Activated CD4-positive, alpha-beta T cell treated with anti-CD3 and anti-CD28 coated beads, Interleukin-10, Interleukin-2, amounts not matched to agents 100 ng/mL and 50 ng/mL, durations not matched to agents 16 hours and 8 hours (primary cell): Measurements from ENCODE around the gene PADI1.
A peak's percentile ranks its signal among the peaks of the same experiment; 100 is the strongest.

ENCODE experiments used
- DNase-seq: peaks from one replicate; pipeline ENCODE4 v3.0.0-alpha.2; 2020

The PADI1 gene

GRCh38 chr1:17198476-17199258 is 6.3 kb upstream of the PADI1 start:
- no peak for DNase-seq

GRCh38 chr1:17199267-17200044 is 5.5 kb upstream of the PADI1 start:
- peak; percentile 7 for DNase-seq

DNA sequence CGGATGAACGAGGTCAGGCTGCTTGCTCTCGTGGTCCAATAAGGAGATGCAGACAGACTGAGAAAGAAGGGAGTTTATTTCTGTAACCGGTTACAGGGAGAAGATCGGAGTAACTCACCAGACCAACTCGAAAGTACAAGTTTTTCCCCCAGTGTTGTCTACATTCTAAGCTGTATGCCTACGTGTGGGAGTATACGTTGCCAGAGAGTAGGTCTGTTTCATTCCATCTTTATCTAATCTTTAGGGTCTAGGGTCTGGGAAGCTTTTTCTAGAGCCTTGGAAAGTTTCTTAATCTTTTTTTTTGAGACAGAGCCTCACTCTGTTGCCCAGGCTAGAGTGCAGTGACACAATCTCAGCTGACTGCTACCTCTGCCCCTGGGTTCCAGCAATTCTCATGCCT is 4.7 kb upstream of the PADI1 start:
- no peak for DNase-seq

DNA sequence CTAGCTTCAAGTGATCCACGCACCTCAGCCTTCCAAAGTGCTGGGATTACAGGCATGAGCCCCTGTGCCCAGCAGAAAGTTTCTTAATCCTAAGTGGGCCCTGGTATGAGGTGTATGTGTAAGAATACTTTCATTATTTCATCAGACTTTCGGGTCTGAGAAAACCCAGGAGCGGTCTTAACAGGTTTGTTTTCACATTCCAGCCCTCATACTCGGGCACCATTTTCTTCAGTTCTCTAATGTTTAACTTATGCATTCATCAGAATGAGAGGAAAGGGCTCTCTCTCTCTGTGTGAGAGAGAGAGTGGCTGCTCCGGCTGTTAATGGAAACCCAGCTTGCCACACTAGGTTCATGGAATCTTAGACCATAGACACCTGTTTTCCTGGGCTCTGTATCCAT is 4.2 kb upstream of the PADI1 start:
- no peak for DNase-seq

GRCh38 chr1:17201201-17202021 is 3.5 kb upstream of the PADI1 start:
- DNase-seq, result no peak

- no peak for DNase-seq
Measured at GRCh38 chr1:17205652-17206051, 724 bp downstream of the PADI1 start.

- DNase-seq, result no peak
Measured at GRCh38 chr1:17206196-17206595, 1.3 kb downstream of the PADI1 start.

DNA sequence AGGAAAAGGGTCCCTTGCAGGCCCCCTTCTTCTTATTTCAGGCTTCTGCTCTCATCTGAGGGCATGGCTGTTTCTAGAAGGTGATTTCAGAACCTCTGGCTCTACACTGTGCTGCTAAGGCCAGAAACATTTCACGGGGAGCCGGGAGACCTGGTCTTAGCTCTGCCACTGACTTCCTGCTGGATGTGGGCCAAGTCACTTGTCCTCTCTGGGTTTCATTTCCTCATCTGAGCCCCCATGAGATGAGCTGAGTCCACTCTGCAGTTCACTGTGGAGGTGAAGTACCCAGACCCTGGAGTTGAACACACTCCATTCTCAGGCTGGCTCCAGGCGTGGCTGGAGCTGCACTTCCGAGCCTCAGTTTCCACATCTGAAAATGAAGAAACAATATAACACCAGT is 2.1 kb downstream of the PADI1 start:
- no peak for DNase-seq

DNA sequence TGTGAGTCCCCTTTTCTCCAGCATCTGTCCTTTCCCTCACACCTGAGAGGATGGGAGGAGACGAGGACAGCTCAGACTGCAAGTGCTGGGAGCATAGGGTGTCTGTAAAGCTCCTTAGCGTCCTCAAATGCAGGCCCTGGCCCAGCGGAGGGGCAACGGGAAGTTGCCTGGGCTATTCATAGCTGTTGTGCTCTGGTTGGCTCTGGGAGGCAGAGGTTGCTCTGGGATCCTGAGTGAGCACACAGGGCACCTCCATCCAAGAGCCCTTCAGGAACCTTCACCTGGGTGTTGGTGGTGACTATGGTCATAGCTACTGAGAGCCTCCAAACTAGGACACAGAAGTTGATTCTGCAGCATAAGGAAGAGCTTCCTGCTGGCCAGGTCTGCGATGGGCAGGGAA is 2.6 kb downstream of the PADI1 start:
- DNase-seq, result no peak

DNA sequence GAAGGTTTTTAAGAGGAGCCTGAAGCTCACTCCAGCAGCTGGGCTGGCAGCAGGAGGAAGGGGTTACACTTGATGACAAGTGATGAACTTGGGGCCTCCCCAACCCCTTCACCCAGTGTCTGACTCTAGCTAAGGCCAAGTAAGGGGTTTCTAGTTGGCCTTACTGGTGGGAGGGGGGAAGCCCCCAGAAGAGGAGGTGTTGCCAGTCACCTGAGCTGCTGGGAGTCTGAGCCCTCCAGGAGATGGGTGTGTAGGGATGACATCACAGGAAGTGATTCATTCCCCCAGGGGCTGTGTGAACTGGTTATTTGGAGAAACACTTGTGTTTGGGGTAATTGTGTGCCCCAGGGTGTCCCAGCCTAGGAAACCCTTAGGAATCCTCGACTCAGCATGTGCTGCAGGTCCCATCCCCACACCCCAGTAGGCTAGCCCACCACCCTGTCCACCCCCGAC is 3.1 kb downstream of the PADI1 start:
- DNase-seq, result peak; percentile 72

GRCh38 chr1:17208546-17208945 is 3.6 kb downstream of the PADI1 start:
- no peak for DNase-seq

- no peak for DNase-seq
Measured at GRCh38 chr1:17209430-17209829, 4.5 kb downstream of the PADI1 start.

DNA sequence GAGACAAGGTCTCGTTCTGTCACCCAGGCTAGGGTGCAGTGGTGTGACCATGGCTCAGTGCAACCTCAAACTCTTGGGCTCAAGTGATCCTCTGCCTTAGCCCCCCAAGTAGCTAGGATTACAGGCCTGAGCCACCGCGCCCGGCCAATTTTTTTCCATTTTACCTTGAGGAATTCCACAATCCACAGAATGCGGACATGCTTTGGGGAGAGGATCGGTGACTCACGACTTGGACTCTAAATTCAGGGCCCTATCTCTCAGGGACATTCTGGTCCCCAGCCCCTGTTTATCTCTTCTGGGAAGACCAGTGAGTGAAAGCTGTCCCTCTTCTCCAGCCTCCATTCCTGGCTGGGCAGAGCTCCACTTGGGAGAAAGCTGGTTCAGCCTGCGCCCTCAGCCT is 5.2 kb downstream of the PADI1 start:
- DNase-seq, result no peak

- DNase-seq, result no peak
Measured at GRCh38 chr1:17211377-17211776, 6.4 kb downstream of the PADI1 start.

- no peak for DNase-seq
Measured at GRCh38 chr1:17212009-17212408, 7.1 kb downstream of the PADI1 start.

DNA sequence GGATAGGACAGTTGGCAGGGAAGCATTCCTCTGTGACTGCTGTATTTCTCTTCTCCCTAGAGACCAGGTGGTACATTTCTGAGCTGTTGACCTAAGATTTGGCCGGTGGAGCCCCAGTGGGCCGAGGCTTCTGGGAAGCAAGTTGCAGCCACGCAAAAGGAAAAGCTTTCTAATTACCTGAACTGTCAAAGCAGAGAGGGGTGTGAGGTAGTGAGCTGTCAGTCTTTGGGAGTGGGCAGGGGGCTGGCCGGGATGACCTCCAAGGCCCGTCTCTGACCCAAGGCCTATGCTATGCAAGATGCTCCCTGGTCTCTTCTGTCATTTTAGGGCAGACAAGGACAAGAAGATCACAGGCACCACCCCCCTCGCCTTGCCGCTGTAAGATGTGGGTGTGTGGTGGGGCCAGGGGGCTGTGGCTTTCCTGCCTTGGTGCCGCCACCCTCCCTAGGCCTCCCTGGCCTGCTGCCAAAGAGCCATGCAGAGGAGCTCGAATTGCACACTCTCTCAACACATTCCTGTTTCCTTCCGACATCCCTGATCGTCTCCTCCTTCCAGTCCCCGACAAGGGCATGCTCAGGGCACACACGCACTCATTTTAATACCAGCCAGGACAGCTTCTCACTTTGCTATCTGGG is 7.7 kb downstream of the PADI1 start:
- peak; percentile 31 for DNase-seq

- no peak for DNase-seq
Measured at GRCh38 chr1:17213148-17213781, 8.3 kb downstream of the PADI1 start.

- DNase-seq, result no peak
Measured at GRCh38 chr1:17213782-17214148, 8.8 kb downstream of the PADI1 start.

DNA sequence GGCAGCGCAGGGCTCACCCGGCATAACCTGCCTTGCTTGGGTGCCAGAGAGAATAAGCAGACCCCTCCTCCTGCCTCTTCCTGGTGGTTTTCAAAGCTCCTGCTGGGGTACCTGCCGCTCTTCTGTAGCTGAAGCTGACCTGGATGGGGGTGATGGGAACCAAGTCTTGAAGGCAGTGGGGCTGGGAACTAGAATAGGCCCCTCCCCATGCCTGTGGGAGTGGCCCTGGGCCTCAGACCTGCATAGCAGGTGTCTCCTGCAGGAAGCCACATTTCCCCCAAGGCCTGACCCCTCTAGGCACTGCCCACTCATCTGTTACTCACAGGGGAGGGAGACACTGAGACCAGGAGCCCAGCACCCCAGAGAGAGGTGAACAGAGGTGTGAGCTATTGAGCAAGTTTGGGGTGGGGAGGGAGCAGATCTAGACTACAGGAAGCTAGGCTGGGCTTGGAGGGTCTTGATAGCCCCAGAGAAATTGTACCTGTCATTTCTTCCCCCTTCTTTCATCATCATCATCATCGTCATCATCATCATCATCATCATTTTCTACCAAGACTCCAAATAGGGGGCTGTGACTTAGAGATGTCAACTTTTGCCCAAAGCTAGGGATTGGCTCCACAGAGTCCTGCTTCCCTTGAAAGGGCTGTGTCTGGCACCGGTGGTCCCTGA is 10.1 kb downstream of the PADI1 start:
- DNase-seq, result no peak

- no peak for DNase-seq
Measured at GRCh38 chr1:17215545-17215890, 10.6 kb downstream of the PADI1 start.

GRCh38 chr1:17216078-17216477 is 11.2 kb downstream of the PADI1 start:
- DNase-seq, result no peak

DNA sequence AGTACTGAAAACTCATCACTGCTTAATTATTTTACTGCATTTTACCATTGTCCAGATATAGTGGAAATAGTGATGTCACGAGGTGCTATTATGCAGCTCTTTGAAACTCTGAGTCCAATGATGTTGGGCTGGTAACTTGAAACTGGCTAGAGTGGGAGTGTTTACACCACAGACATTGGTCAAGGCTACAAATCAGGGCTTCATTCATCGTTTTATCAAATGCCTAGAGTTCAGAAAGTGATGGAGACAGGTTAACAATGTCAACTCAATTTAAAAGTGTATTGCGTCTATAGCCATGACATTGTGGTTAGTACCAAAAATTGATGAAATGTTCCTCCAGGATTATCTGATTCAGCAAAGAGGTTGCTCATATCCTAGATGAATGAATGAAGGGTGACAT is 12.7 kb downstream of the PADI1 start:
- DNase-seq, result no peak
